Type B pancreatic cell (in vitro differentiated cells): Measurements from ENCODE around the gene PRKAA2. TPM values are rescaled to one million over a fixed set of nuclear protein-coding genes. Genes with fewer than 3 reads are reported as not detected.
A peak's percentile ranks its signal among the peaks of the same experiment; 100 is the strongest.

Experiments
- DNase-seq: peaks from one replicate; pipeline ENCODE4 v3.0.0; 2021; ENCODE audit warnings: mixed read lengths; ENCODE audit not compliant: unreplicated experiment; ENCODE audit errors: extremely low spot score
- H3K27ac Mint-ChIP-seq: 2 replicates; pipeline ENCODE4 v1.8.0; 2021; ENCODE audit warnings: mild to moderate bottlenecking, mixed read lengths
- H3K27me3 Mint-ChIP-seq: 2 replicates; pipeline ENCODE4 v1.8.0; 2021; ENCODE audit warnings: mixed read lengths
- H3K36me3 Mint-ChIP-seq: 2 replicates; pipeline ENCODE4 v1.8.0; 2021; ENCODE audit warnings: mixed read lengths
- H3K4me1 Mint-ChIP-seq: one replicate; pipeline ENCODE4 v1.8.0; 2021; ENCODE audit warnings: mixed read lengths; ENCODE audit not compliant: unreplicated experiment
- H3K4me3 Mint-ChIP-seq: 2 replicates; pipeline ENCODE4 v1.8.0; 2021; ENCODE audit warnings: mild to moderate bottlenecking, mixed read lengths
- H3K9me3 Mint-ChIP-seq: 2 replicates; pipeline ENCODE4 v1.8.0; 2021; ENCODE audit warnings: mixed read lengths
- total RNA-seq: library from RNA; stranded (reverse); gene quantifications from 2 replicates; pipeline ENCODE4 v1.2.1, GENCODE V29; 2021; ENCODE audit warnings: low replicate concordance
- TF ChIP-seq, protein P1 (sequence below): fragments of 200-600 bp; sonication (generic); conservative IDR thresholded peaks from 2 replicates; pipeline ENCODE4 v1.5.0; 2021; ENCODE audit warnings: antibody characterized with exemption, mild to moderate bottlenecking

The PRKAA2 gene
- total RNA-seq, 1 donor from 2014 or later = 6.4 TPM

GRCh38 chr1:56686169-56686568 is 41.1 kb downstream of the PRKAA2 start:
- H3K4me1 Mint-ChIP-seq = peaks cover 3% of the 10 kb centered on the region
- TF ChIP-seq, protein P1, sequence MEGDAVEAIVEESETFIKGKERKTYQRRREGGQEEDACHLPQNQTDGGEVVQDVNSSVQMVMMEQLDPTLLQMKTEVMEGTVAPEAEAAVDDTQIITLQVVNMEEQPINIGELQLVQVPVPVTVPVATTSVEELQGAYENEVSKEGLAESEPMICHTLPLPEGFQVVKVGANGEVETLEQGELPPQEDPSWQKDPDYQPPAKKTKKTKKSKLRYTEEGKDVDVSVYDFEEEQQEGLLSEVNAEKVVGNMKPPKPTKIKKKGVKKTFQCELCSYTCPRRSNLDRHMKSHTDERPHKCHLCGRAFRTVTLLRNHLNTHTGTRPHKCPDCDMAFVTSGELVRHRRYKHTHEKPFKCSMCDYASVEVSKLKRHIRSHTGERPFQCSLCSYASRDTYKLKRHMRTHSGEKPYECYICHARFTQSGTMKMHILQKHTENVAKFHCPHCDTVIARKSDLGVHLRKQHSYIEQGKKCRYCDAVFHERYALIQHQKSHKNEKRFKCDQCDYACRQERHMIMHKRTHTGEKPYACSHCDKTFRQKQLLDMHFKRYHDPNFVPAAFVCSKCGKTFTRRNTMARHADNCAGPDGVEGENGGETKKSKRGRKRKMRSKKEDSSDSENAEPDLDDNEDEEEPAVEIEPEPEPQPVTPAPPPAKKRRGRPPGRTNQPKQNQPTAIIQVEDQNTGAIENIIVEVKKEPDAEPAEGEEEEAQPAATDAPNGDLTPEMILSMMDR = no peak
- no peaks in the 10 kb centered on the region for H3K27me3 Mint-ChIP-seq
- peak overlapping the region; percentile 39 for H3K27ac Mint-ChIP-seq
- H3K36me3 Mint-ChIP-seq = no peaks in the 10 kb centered on the region
- DNase-seq = no peak
- peaks cover 4% of the 10 kb centered on the region for H3K9me3 Mint-ChIP-seq
- no peak overlapping the region for H3K4me3 Mint-ChIP-seq

- TF ChIP-seq, protein P1 = no peak
- Mint-ChIP-seq H3K36me3 (no peaks in the 10 kb centered on the region), H3K27me3 (no peaks in the 10 kb centered on the region), H3K4me3 (no peak overlapping the region), H3K27ac (peak overlapping the region; percentile 6), H3K4me1 (peaks cover 3% of the 10 kb centered on the region), H3K9me3 (peaks cover 4% of the 10 kb centered on the region)
- no peak for DNase-seq
These were observed 43.5 kb downstream of the PRKAA2 start for GRCh38 chr1:56688522-56689026.

DNA sequence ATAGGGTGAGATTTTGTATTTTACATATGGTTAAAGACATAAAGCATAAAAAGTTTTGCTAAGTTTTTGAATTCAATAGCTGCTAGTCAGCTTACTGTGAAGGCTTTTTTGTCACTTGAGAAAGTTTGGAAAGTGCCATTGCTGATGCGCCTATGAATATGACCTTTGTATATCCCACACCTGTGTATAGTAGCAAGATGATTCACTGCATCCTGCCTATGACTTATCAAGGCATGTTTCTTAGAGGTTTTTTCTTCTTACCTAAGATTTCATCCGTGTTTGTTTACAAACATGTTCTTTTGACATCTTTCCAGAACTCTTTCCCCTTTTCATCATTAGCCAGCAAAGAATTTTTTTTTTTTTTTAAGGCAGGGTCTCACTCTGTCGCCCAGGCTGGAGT is 51.5 kb downstream of the PRKAA2 start:
- Mint-ChIP-seq H3K27me3 (no peaks in the 10 kb centered on the region), H3K4me3 (no peak overlapping the region), H3K36me3 (peaks cover 19% of the 10 kb centered on the region), H3K9me3 (peaks cover 5% of the 10 kb centered on the region), H3K4me1 (no peaks in the 10 kb centered on the region), H3K27ac (no peak overlapping the region)
- DNase-seq = no peak
- TF ChIP-seq, protein P1 = no peak

GRCh38 chr1:56703747-56704146 is 58.6 kb downstream of the PRKAA2 start:
- no peak overlapping the region for H3K27ac Mint-ChIP-seq
- TF ChIP-seq, protein P1 = no peak
- H3K4me3 Mint-ChIP-seq = no peak overlapping the region
- no peak for DNase-seq
- peaks cover 47% of the 10 kb centered on the region for H3K36me3 Mint-ChIP-seq
- H3K4me1 Mint-ChIP-seq = no peaks in the 10 kb centered on the region
- H3K9me3 Mint-ChIP-seq = peaks cover 10% of the 10 kb centered on the region
- no peaks in the 10 kb centered on the region for H3K27me3 Mint-ChIP-seq

DNA sequence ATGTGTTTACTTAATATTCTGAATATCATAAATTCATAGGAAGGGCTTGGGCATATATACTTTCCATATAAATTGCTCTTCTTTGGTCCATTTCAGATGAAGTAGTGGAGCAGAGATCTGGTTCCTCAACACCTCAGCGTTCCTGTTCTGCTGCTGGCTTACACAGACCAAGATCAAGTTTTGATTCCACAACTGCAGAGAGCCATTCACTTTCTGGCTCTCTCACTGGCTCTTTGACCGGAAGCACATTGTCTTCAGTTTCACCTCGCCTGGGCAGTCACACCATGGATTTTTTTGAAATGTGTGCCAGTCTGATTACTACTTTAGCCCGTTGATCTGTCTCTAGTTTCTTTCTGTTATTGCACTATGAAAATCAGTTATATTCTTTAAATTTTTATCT is 62.3 kb downstream of the PRKAA2 start:
- TF ChIP-seq, protein P1 = no peak
- Mint-ChIP-seq H3K36me3 (peaks cover 36% of the 10 kb centered on the region), H3K27me3 (no peaks in the 10 kb centered on the region), H3K4me3 (no peak overlapping the region), H3K4me1 (peaks cover 11% of the 10 kb centered on the region), H3K9me3 (peaks cover 5% of the 10 kb centered on the region), H3K27ac (no peak overlapping the region)
- no peak for DNase-seq
